DND-41 (cell line): Measurements from ENCODE around the gene CDK4.
A peak's percentile ranks its signal among the peaks of the same experiment; 100 is the strongest.

Experiments used
- ATAC-seq: fragments of 200-7000 bp; cut with Tn5 transposase; 3 replicates; pipeline ENCODE4 v1.9.1; 2021; ENCODE audit warnings: low read depth; ENCODE audit not compliant: insufficient read depth
- DNase-seq: peaks from one replicate; pipeline ENCODE4 v3.0.0-alpha.2; 2020
- H2AFZ ChIP-seq: 2 replicates; pipeline ENCODE4 v1.6.0; 2012; ENCODE audit warnings: low read depth, low read length
- H3K27ac ChIP-seq: 2 replicates; pipeline ENCODE4 v1.5.1; 2012; ENCODE audit warnings: low read length, inconsistent platforms
- H3K27me3 ChIP-seq: fragments of 200-600 bp; sonication (generic); 2 replicates; pipeline ENCODE4 v1.6.0; 2012; ENCODE audit warnings: low read length, mild to moderate bottlenecking, inconsistent platforms; ENCODE audit not compliant: insufficient read depth, poor library complexity
- H3K36me3 ChIP-seq: 2 replicates; pipeline ENCODE4 v1.5.1; 2012; ENCODE audit warnings: low read length, inconsistent platforms; ENCODE audit not compliant: insufficient read depth
- H3K4me1 ChIP-seq: 2 replicates; pipeline ENCODE4 v1.5.1; 2012; ENCODE audit warnings: mild to moderate bottlenecking, low read length; ENCODE audit not compliant: insufficient read depth
- H3K4me2 ChIP-seq: 2 replicates; pipeline ENCODE4 v1.6.0; 2012; ENCODE audit warnings: mild to moderate bottlenecking, moderate library complexity, low read length, inconsistent platforms; ENCODE audit not compliant: insufficient read depth
- H3K4me3 ChIP-seq, 2 experiments: fragments of 200-600 bp in 1 of 2; shearing (Covaris generic) in 1 of 2; 2 replicates each; pipeline ENCODE4 v1.5.1; 2012 to 2016; ENCODE audit warnings: inconsistent platforms in 2 of 2, low read length in 2 of 2, mild to moderate bottlenecking in 2 of 2, low read depth in 1 of 2, moderate library complexity in 1 of 2
- H3K79me2 ChIP-seq: 2 replicates; pipeline ENCODE4 v1.6.0; 2012; ENCODE audit warnings: low read length, inconsistent platforms; ENCODE audit not compliant: insufficient read depth
- H3K9ac ChIP-seq: 2 replicates; pipeline ENCODE4 v1.6.0; 2012; ENCODE audit warnings: low read depth, mild to moderate bottlenecking, inconsistent platforms, low read length, moderate library complexity
- H3K9me3 ChIP-seq: 2 replicates; pipeline ENCODE4 v1.5.1; 2012; ENCODE audit warnings: low read length, moderate library complexity, mild to moderate bottlenecking, inconsistent platforms; ENCODE audit not compliant: insufficient read depth, severe bottlenecking
- H4K20me1 ChIP-seq: 2 replicates; pipeline ENCODE4 v1.6.0; 2012; ENCODE audit warnings: low read length; ENCODE audit not compliant: insufficient read depth
- EZH2 ChIP-seq: IDR thresholded peaks from 3 replicates; pipeline ENCODE4 v1.6.1; 2012; ENCODE audit warnings: borderline replicate concordance, low read depth, mild to moderate bottlenecking, moderate library complexity, low read length, inconsistent platforms; ENCODE audit not compliant: severe bottlenecking
- TF ChIP-seq, protein P1 (sequence below): IDR thresholded peaks from 2 replicates; pipeline ENCODE4 v1.5.1; 2012; ENCODE audit warnings: borderline replicate concordance, low read length, moderate library complexity, mild to moderate bottlenecking; ENCODE audit not compliant: poor library complexity, severe bottlenecking; ENCODE audit errors: extremely low read depth

Gene CDK4

GRCh38 chr12:57749061-57749460 lies 3.0 kb downstream of the CDK4 start:
- Histone ChIP-seq H3K27ac (no peak overlapping the region), H3K36me3 (peaks cover 51% of the 10 kb centered on the region), H3K9ac (no peak overlapping the region), H2AFZ (no peak overlapping the region), H3K4me1 (peaks cover 53% of the 10 kb centered on the region), H3K4me3 (no peak overlapping the region), H3K79me2 (peaks cover 41% of the 10 kb centered on the region), H4K20me1 (peaks cover 18% of the 10 kb centered on the region), H3K9me3 (no peaks in the 10 kb centered on the region), H3K4me2 (no peak overlapping the region), H3K27me3 (no peaks in the 10 kb centered on the region)
- DNase-seq (no peak), ATAC-seq (no peak)
- TF ChIP-seq, protein P1, sequence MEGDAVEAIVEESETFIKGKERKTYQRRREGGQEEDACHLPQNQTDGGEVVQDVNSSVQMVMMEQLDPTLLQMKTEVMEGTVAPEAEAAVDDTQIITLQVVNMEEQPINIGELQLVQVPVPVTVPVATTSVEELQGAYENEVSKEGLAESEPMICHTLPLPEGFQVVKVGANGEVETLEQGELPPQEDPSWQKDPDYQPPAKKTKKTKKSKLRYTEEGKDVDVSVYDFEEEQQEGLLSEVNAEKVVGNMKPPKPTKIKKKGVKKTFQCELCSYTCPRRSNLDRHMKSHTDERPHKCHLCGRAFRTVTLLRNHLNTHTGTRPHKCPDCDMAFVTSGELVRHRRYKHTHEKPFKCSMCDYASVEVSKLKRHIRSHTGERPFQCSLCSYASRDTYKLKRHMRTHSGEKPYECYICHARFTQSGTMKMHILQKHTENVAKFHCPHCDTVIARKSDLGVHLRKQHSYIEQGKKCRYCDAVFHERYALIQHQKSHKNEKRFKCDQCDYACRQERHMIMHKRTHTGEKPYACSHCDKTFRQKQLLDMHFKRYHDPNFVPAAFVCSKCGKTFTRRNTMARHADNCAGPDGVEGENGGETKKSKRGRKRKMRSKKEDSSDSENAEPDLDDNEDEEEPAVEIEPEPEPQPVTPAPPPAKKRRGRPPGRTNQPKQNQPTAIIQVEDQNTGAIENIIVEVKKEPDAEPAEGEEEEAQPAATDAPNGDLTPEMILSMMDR: no peak
- no peak for TF ChIP-seq EZH2

DNA sequence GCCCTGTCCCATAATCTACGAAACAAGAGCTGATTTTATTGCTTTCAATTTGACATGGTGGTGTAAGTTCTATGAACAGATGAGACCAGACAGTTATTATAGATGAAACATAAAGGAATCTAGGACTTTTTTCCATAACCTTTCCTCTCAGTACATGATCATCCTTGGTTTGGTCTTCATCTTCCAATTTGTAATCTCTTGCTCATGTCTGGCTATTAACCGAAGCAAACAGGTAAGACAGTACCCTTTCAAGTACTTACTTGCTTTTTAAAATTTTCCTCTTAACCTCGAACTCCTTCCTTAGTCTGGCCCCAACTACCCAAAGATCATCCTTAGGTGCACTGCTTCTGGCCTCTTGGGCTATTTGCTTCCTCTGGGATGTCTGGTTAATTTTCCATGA lies 6.1 kb downstream of the CDK4 start:
- Histone ChIP-seq H3K4me2 (peak overlapping the region; percentile 68; the same call in 1 of the 2 replicates), H3K4me3 (peak overlapping the region in 1 of 2 experiments; percentile 71; a peak in 2 of 4 replicates), H2AFZ (no peak overlapping the region), H4K20me1 (peaks cover 14% of the 10 kb centered on the region; the same call in 1 of the 2 replicates), H3K4me1 (peaks cover 53% of the 10 kb centered on the region), H3K79me2 (peaks cover 34% of the 10 kb centered on the region), H3K9ac (peak overlapping the region; percentile 65), H3K36me3 (peaks cover 45% of the 10 kb centered on the region), H3K27me3 (no peaks in the 10 kb centered on the region), H3K9me3 (no peaks in the 10 kb centered on the region), H3K27ac (no peak overlapping the region)
- DNase-seq (no peak), ATAC-seq (no peak)
- TF ChIP-seq, protein P1: no peak

- no peak for ATAC-seq
- no peak overlapping the region for H2AFZ ChIP-seq
- H3K27me3 ChIP-seq: no peaks in the 10 kb centered on the region
- TF ChIP-seq EZH2: no peak
- TF ChIP-seq, protein P1: no peak
- peaks cover 34% of the 10 kb centered on the region for H3K79me2 ChIP-seq
- peaks cover 53% of the 10 kb centered on the region for H3K4me1 ChIP-seq
- peaks cover 14% of the 10 kb centered on the region; the same call in 1 of the 2 replicates for H4K20me1 ChIP-seq
- H3K4me3 ChIP-seq: peak overlapping the region; percentile 27 to 71; a peak in 3 of 4 replicates
- DNase-seq: no peak
- peak overlapping the region; percentile 83 for H3K27ac ChIP-seq
- no peaks in the 10 kb centered on the region for H3K9me3 ChIP-seq
- peaks cover 40% of the 10 kb centered on the region for H3K36me3 ChIP-seq
- H3K9ac ChIP-seq: peak overlapping the region; percentile 65
- H3K4me2 ChIP-seq: peak overlapping the region; percentile 68
These were observed 6.6 kb downstream of the CDK4 start for GRCh38 chr12:57745485-57745881.
